ENCODE results near the gene TTLL1.
"Not testable (repeated sequence)": the region's sequence is repeated elsewhere in the genome, so short reads cannot be mapped to it uniquely, and the experiment has no call there.

The TTLL1 gene

GRCh38 chr22:43110444-43110926 lies 21.3 kb upstream of the TTLL1 start, which contains the start of gene BIK:
Gene BIK (plus strand): TSS chr22:43110750. CDS start chr22:43124023, 13,273 bp downstream.
- peak; percentile 82 for DNase-seq (ENCODE audit: low spot score)

GRCh38 chr22:43109921-43110443 lies 20.8 kb upstream of the TTLL1 start:
- DNase-seq (ENCODE audit: low spot score), result no peak

- no peak for DNase-seq (ENCODE audit: low spot score)
Observed at GRCh38 chr22:43109511-43109910, 20.3 kb upstream of the TTLL1 start.

GRCh38 chr22:43106302-43106701 lies 17.1 kb upstream of the TTLL1 start:
- no peak for DNase-seq (ENCODE audit: low spot score)

- DNase-seq (ENCODE audit: low spot score), result not testable (repeated sequence)
Observed at GRCh38 chr22:43104950-43105349, 15.8 kb upstream of the TTLL1 start.

- DNase-seq (ENCODE audit: low spot score), result not testable (repeated sequence)
Observed at GRCh38 chr22:43104056-43104625, 14.9 kb upstream of the TTLL1 start.

GRCh38 chr22:43101306-43101705 lies 12.1 kb upstream of the TTLL1 start:
- DNase-seq (ENCODE audit: low spot score), result no peak

GRCh38 chr22:43100225-43100624 lies 11.0 kb upstream of the TTLL1 start:
- DNase-seq (ENCODE audit: low spot score), result no peak

- no peak for DNase-seq (ENCODE audit: low spot score)
Observed at GRCh38 chr22:43099095-43099494, 9.9 kb upstream of the TTLL1 start.

GRCh38 chr22:43098356-43098755 lies 9.2 kb upstream of the TTLL1 start:
- no peak for DNase-seq (ENCODE audit: low spot score)

- no peak for DNase-seq (ENCODE audit: low spot score)
Observed at GRCh38 chr22:43096420-43096819, 7.2 kb upstream of the TTLL1 start.

GRCh38 chr22:43094551-43094950 lies 5.4 kb upstream of the TTLL1 start:
- no peak for DNase-seq (ENCODE audit: low spot score)

GRCh38 chr22:43094085-43094484 lies 4.9 kb upstream of the TTLL1 start:
- peak; percentile 34 for DNase-seq (ENCODE audit: low spot score)

GRCh38 chr22:43092085-43092484 lies 2.9 kb upstream of the TTLL1 start:
- no peak for DNase-seq (ENCODE audit: low spot score)

GRCh38 chr22:43090130-43090789 lies 1.1 kb upstream of the TTLL1 start:
- peak; percentile 68 for DNase-seq (ENCODE audit: low spot score)

GRCh38 chr22:43088627-43088983 lies 586 bp downstream of the TTLL1 start:
- no peak for DNase-seq (ENCODE audit: low spot score)

GRCh38 chr22:43085658-43086606 lies 3.3 kb downstream of the TTLL1 start:
- DNase-seq (ENCODE audit: low spot score), result no peak

GRCh38 chr22:43081968-43082367 lies 7.2 kb downstream of the TTLL1 start:
- DNase-seq (ENCODE audit: low spot score), result no peak

- no peak for DNase-seq (ENCODE audit: low spot score)
Observed at GRCh38 chr22:43080616-43081015, 8.6 kb downstream of the TTLL1 start.

- no peak for DNase-seq (ENCODE audit: low spot score)
Observed at GRCh38 chr22:43079742-43080141, 9.4 kb downstream of the TTLL1 start.

GRCh38 chr22:43078522-43078921 lies 10.7 kb downstream of the TTLL1 start:
- no peak for DNase-seq (ENCODE audit: low spot score)

GRCh38 chr22:43077121-43077877 lies 11.9 kb downstream of the TTLL1 start:
- DNase-seq (ENCODE audit: low spot score), result no peak
